ENCODE data around the gene ULK2. TPM values are rescaled to one million over a fixed set of nuclear protein-coding genes. Genes with fewer than 3 reads are reported as not detected.

The ULK2 gene
- total and polyA plus RNA-seq, 10 of the 15 experiments (the other 5 are each of a cell fraction or from before 2014, with no cell fraction given), result 0.29 to 5.3 (median 1.6) TPM

DNA sequence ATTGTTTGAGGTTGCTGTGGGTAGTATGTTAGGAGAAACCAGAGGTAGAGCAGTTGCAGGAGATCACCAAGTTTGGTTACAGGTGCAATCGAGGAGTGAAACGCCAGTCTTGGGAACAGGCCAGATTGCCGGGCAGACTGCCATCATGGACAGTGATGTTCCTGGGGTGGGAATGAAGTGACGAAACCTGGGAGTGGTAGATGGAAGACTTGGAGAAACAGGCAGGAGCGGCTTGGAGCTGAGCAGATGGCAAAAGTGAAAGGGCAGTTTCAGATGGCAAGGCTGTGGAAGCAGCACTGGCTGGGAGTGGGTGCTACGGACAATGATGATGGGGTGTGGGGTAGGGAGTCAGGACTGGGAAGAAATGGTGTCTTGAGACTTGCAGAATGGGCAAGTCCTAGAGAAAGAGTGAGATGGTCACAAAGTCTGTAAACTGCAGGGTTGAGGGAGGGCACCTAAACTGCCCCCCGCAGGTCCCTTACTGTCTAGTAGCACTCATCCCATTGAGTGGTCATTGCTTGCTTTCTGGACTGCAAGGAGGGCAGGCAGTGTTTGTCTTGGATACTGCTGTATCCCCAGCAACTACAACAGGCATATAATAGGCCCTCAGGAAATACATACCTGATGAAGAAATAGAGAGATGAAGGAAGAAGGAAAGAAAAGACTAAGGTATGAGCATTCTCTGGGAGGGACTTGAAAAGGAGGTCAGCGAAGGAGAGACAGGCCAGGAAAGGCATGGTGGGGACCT lies 29.5 kb upstream of the ULK2 start:
- H3K9ac ChIP-seq (ENCODE audit: control insufficient read depth, insufficient read depth, low read length), result no peak overlapping the region
- no peak overlapping the region for H3K4me2 ChIP-seq (ENCODE audit: control insufficient read depth, insufficient read depth)
- H2AFZ ChIP-seq (ENCODE audit: control insufficient read depth, low read depth, low read length), result no peak overlapping the region
- SMC1A ChIA-PET (ENCODE audit: uncharacterized antibody, unreplicated experiment), result no interaction called here
- 91% methylated on average over 8 of the region's 8 CpGs for WGBS (ENCODE audit: insufficient coverage, insufficient replicate concordance, low lambda C conversion rate, missing lambda C conversion rate)
- H3K27me3 ChIP-seq (replicated peaks in 1 of 2; ENCODE audit: control insufficient read depth in 2 of 2, insufficient read depth in 2 of 2, low read length in 1 of 2), result no peaks in the 10 kb centered on the region
- intact Hi-C loops (cut with micrococcal nuclease; ENCODE audit: unreplicated experiment), result no loop called here
- H3K4me3 ChIP-seq, result no peak overlapping the region
- ATAC-seq (no peak), FAIRE-seq (no peak), DNase-seq (ENCODE audit: low read depth, low spot score) (no peak)
- no peaks in the 10 kb centered on the region for H3K9me3 ChIP-seq (replicated peaks; ENCODE audit: control insufficient read depth, insufficient read depth, low read length)
- no peaks in the 10 kb centered on the region for H3K4me1 ChIP-seq (ENCODE audit: control insufficient read depth, insufficient read depth, low read length)
- POLR2A ChIA-PET, result no interaction called here
- BruUV-seq (replicated peaks), result no TSS peak
- CTCF ChIA-PET, result no interaction called here
- H3K79me2 ChIP-seq (ENCODE audit: control insufficient read depth, insufficient read depth, low read length), result no peaks in the 10 kb centered on the region
- H3K36me3 ChIP-seq (ENCODE audit: control insufficient read depth in 2 of 2, insufficient read depth in 2 of 2, low read length in 1 of 2), result peaks cover 2 to 5% of the 10 kb centered on the region in 2 experiments; a peak in 3 of 4 replicates
- no peak for TF ChIP-seq CREB1 (IDR thresholded peaks at IDR 0.05; ENCODE audit: low read depth)
- no peak overlapping the region for H3K27ac ChIP-seq (ENCODE audit: control insufficient read depth, insufficient read depth)
- RAD21 ChIA-PET (ENCODE audit: unreplicated experiment), result no interaction called here
- in situ Hi-C loops (cut with MboI), result no loop called here
- H4K20me1 ChIP-seq (ENCODE audit: control insufficient read depth, insufficient read depth), result no peaks in the 10 kb centered on the region

DNA sequence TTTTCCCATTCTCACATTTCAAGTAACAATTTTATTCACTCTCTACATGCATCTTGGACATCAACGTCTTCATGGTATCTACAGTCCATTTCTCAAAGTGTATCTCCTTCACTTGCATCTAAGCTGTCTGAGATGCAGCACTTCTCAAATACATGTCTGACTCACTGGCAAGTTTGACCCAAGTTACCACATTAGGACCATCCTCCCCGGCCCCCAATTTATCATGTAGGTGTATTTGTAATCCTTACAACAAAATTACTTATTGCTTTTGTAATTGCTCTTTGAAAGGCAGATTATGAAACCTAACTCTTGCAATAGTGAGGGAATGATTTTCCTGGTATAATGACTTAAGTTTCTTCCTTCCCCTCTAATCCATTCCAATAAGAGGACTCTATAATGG lies 28.9 kb upstream of the ULK2 start:
- CTCF ChIA-PET, result no interaction called here
- SMC1A ChIA-PET (ENCODE audit: uncharacterized antibody, unreplicated experiment), result no interaction called here
- intact Hi-C loops (cut with micrococcal nuclease; ENCODE audit: unreplicated experiment), result no loop called here
- in situ Hi-C loops (cut with MboI), result no loop called here
- RAD21 ChIA-PET (ENCODE audit: unreplicated experiment), result no interaction called here
- H3K27ac ChIP-seq (ENCODE audit: control insufficient read depth, insufficient read depth), result no peak overlapping the region
- H2AFZ ChIP-seq (ENCODE audit: control insufficient read depth, low read depth, low read length), result no peak overlapping the region
- no peak overlapping the region for H3K4me3 ChIP-seq
- FAIRE-seq (no peak), ATAC-seq (no peak), DNase-seq (ENCODE audit: low read depth, low spot score) (no peak)
- H3K9me3 ChIP-seq (replicated peaks; ENCODE audit: control insufficient read depth, insufficient read depth, low read length), result no peaks in the 10 kb centered on the region
- H3K36me3 ChIP-seq (ENCODE audit: control insufficient read depth in 2 of 2, insufficient read depth in 2 of 2, low read length in 1 of 2), result peaks cover 2 to 5% of the 10 kb centered on the region in 2 experiments; a peak in 3 of 4 replicates
- H3K4me2 ChIP-seq (ENCODE audit: control insufficient read depth, insufficient read depth), result no peak overlapping the region
- 60% methylated on average over 2 of the region's 2 CpGs for WGBS (ENCODE audit: insufficient coverage, insufficient replicate concordance, low lambda C conversion rate, missing lambda C conversion rate)
- H3K27me3 ChIP-seq (replicated peaks in 1 of 2; ENCODE audit: control insufficient read depth in 2 of 2, insufficient read depth in 2 of 2, low read length in 1 of 2), result no peaks in the 10 kb centered on the region
- H3K9ac ChIP-seq (ENCODE audit: control insufficient read depth, insufficient read depth, low read length), result no peak overlapping the region
- POLR2A ChIA-PET, result no interaction called here
- no TSS peak for BruUV-seq (replicated peaks)
- H3K4me1 ChIP-seq (ENCODE audit: control insufficient read depth, insufficient read depth, low read length), result no peaks in the 10 kb centered on the region
- no peaks in the 10 kb centered on the region for H3K79me2 ChIP-seq (ENCODE audit: control insufficient read depth, insufficient read depth, low read length)
- H4K20me1 ChIP-seq (ENCODE audit: control insufficient read depth, insufficient read depth), result no peaks in the 10 kb centered on the region
- TF ChIP-seq, protein P1, sequence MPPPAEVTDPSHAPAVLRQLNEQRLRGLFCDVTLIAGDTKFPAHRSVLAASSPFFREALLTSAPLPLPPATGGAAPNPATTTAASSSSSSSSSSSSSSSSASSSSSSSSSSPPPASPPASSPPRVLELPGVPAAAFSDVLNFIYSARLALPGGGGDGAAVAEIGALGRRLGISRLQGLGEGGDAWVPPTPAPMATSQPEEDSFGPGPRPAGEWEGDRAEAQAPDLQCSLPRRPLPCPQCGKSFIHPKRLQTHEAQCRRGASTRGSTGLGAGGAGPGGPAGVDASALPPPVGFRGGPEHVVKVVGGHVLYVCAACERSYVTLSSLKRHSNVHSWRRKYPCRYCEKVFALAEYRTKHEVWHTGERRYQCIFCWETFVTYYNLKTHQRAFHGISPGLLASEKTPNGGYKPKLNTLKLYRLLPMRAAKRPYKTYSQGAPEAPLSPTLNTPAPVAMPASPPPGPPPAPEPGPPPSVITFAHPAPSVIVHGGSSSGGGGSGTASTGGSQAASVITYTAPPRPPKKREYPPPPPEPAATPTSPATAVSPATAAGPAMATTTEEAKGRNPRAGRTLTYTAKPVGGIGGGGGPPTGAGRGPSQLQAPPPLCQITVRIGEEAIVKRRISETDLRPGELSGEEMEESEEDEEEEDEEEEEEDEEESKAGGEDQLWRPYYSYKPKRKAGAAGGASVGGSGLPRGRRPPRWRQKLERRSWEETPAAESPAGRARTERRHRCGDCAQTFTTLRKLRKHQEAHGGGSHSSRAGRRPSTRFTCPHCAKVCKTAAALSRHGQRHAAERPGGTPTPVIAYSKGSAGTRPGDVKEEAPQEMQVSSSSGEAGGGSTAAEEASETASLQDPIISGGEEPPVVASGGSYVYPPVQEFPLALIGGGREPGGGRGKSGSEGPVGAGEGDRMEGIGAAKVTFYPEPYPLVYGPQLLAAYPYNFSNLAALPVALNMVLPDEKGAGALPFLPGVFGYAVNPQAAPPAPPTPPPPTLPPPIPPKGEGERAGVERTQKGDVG (CRISPR knock-in tag; IDR thresholded peaks at IDR 0.05), result no peak
- TF ChIP-seq, protein P2, sequence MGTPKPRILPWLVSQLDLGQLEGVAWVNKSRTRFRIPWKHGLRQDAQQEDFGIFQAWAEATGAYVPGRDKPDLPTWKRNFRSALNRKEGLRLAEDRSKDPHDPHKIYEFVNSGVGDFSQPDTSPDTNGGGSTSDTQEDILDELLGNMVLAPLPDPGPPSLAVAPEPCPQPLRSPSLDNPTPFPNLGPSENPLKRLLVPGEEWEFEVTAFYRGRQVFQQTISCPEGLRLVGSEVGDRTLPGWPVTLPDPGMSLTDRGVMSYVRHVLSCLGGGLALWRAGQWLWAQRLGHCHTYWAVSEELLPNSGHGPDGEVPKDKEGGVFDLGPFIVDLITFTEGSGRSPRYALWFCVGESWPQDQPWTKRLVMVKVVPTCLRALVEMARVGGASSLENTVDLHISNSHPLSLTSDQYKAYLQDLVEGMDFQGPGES (IDR thresholded peaks at IDR 0.05), result no peak
- TF ChIP-seq CBX5 (IDR thresholded peaks at IDR 0.05; ENCODE audit: low read depth) (no peak), RB1 (IDR thresholded peaks at IDR 0.05; ENCODE audit: borderline replicate concordance) (no peak), RAD21 (IDR thresholded peaks at IDR 0.05; ENCODE audit: insufficient read depth, low read depth, low read length) (no peak), SREBF1 (IDR thresholded peaks at IDR 0.05; ENCODE audit: low read length) (no peak), EZH2 (IDR thresholded peaks at IDR 0.05; ENCODE audit: borderline replicate concordance, control insufficient read depth, low read depth, low read length) (no peak), TARDBP (IDR thresholded peaks at IDR 0.05; ENCODE audit: borderline replicate concordance) (no peak), BCL11A (IDR thresholded peaks at IDR 0.05; ENCODE audit: low read depth, low read length) (no peak), MTA3 (IDR thresholded peaks at IDR 0.05; ENCODE audit: borderline replicate concordance, low read length) (no peak), RFX5 (IDR thresholded peaks at IDR 0.05; ENCODE audit: low read depth, low read length) (no peak)
